GM12872 (cell line): Measurements from ENCODE around the gene SLF2.

Experiments used
- CTCF ChIP-seq: IDR thresholded peaks from 3 replicates; pipeline ENCODE4 v1.5.1; 2011; ENCODE audit warnings: low read depth, mild to moderate bottlenecking, low read length, moderate library complexity; ENCODE audit not compliant: insufficient read depth

Gene SLF2

GRCh38 chr10:101007099-101007711 lies 94.4 kb downstream of the SLF2 start:
- no peak for TF ChIP-seq CTCF

- TF ChIP-seq CTCF = no peak
Measured at GRCh38 chr10:101007915-101008822, 95.4 kb downstream of the SLF2 start.

- TF ChIP-seq CTCF = no peak
Measured at GRCh38 chr10:101008823-101009423, 96.2 kb downstream of the SLF2 start.

GRCh38 chr10:101010329-101010728 lies 97.6 kb downstream of the SLF2 start:
- TF ChIP-seq CTCF = no peak

- TF ChIP-seq CTCF = 0 out of 3 replicates have a peak, but pooled peaks have one; percentile 35
Measured at GRCh38 chr10:101011517-101012423, 99.0 kb downstream of the SLF2 start.

GRCh38 chr10:101012525-101013364 lies 100.0 kb downstream of the SLF2 start:
- TF ChIP-seq CTCF = peak; percentile 81
